Smooth muscle cell (in vitro differentiated cells): ENCODE measurements around the gene F8. TPM values are rescaled to one million over a fixed set of nuclear protein-coding genes. Genes with fewer than 3 reads are reported as not detected.
A peak's percentile ranks its signal among the peaks of the same experiment; 100 is the strongest.

Experiments used
- DNase-seq: peaks from one replicate; lab custom pipeline; 2025; ENCODE audit not compliant: unreplicated experiment; lab: John Stamatoyannopoulos, UW
- H2AFZ ChIP-seq: fragments of 200-600 bp; sonication (generic); 2 replicates; pipeline ENCODE4 v1.6.0; 2016; ENCODE audit warnings: antibody characterized with exemption, low read depth, mild to moderate bottlenecking
- H3F3A ChIP-seq: fragments of 200-600 bp; sonication (generic); 2 replicates; pipeline ENCODE4 v1.6.0; 2017; ENCODE audit warnings: antibody characterized with exemption, low read depth
- H3K27ac ChIP-seq: fragments of 200-600 bp; sonication (generic); 2 replicates; pipeline ENCODE4 v1.5.1; 2016; ENCODE audit warnings: low read depth, mild to moderate bottlenecking
- H3K27me3 ChIP-seq: fragments of 200-600 bp; sonication (generic); 2 replicates; pipeline ENCODE4 v1.6.1; 2016; ENCODE audit warnings: low read depth, mild to moderate bottlenecking
- H3K36me3 ChIP-seq: fragments of 200-600 bp; sonication (generic); 2 replicates; pipeline ENCODE4 v1.5.1; 2016; ENCODE audit warnings: low read depth
- H3K4me1 ChIP-seq: fragments of 200-600 bp; sonication (generic); 2 replicates; pipeline ENCODE4 v1.5.1; 2016; ENCODE audit warnings: low read depth
- H3K4me2 ChIP-seq: fragments of 200-600 bp; sonication (generic); 2 replicates; pipeline ENCODE4 v1.6.0; 2016; ENCODE audit warnings: mild to moderate bottlenecking
- H3K4me3 ChIP-seq: fragments of 200-600 bp; sonication (generic); 2 replicates; pipeline ENCODE4 v1.5.1; 2016; ENCODE audit warnings: mild to moderate bottlenecking
- H3K79me2 ChIP-seq: fragments of 200-600 bp; sonication (generic); 2 replicates; pipeline ENCODE4 v1.6.0; 2016; ENCODE audit warnings: low read depth, mild to moderate bottlenecking
- H3K9ac ChIP-seq: fragments of 200-600 bp; sonication (generic); 2 replicates; pipeline ENCODE4 v1.6.0; 2016; ENCODE audit warnings: low read depth
- H3K9me3 ChIP-seq: fragments of 200-600 bp; sonication (generic); replicated peaks from 2 replicates; pipeline ENCODE4 v1.5.1; 2016; ENCODE audit warnings: low read depth
- H4K20me1 ChIP-seq: fragments of 200-600 bp; sonication (generic); 2 replicates; pipeline ENCODE4 v1.6.0; 2016; ENCODE audit warnings: low read depth
- WGBS: methylation state at CpG from one replicate; pipeline ENCODE4 v1.1.7; 2016; ENCODE audit warnings: low lambda C conversion rate; 5-methylcytosine and 5-hydroxymethylcytosine counted together
- polyA plus RNA-seq: library from polyadenylated mRNA; unstranded; fragments of >200 nt; fragmentation: Nextera tagmentation; extraction: Ambion mirVana; gene quantifications from 2 replicates; pipeline ENCODE4 v1.2.1, GENCODE V29; 2016
- total RNA-seq: library from RNA; depleted of rRNA; stranded (reverse); fragments of >200 nt; gene quantifications from 2 replicates; pipeline ENCODE4 v1.2.3, GENCODE V29; 2014
- TF ChIP-seq, protein P1 (sequence below): fragments of 200-600 bp; sonication (generic); IDR thresholded peaks from 2 replicates; pipeline ENCODE4 v1.5.1; 2017; ENCODE audit warnings: borderline replicate concordance, mild to moderate bottlenecking, antibody characterized with exemption; ENCODE audit not compliant: insufficient read depth, poor library complexity, severe bottlenecking

The F8 gene
- 2.2 and 3.3 TPM in 2 replicates for total RNA-seq
- polyA plus RNA-seq, result 0.79 and 1.9 TPM in 2 replicates

DNA sequence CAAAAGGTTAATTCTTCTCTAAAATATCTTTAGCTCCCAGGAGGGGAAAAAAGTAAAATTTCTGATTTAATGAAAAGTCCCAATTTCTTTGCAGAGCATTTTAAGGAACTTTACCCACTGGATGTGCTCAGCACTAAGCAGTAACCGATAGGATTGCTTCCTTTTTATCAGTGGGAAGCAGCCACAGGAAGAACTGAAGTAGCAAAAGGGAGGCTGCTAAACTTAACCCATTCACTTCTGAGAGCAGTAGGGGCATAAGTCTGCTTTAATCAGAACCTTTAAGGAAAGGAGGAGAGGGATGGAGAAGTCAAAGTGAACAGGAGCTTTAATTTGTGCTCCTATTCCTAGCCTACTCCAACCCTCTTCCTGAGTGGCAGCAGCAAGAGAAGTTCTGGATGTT, at the start of gene F8:
TSS of gene F8 (minus strand) at position 139 of the 400 bp plus-strand sequence. CDS start 171 bp downstream, outside the sequence.
- 28% methylated on average over 1 of the region's 1 CpG for WGBS
- Histone ChIP-seq H3K27me3 (no peaks in the 10 kb centered on the region), H3K4me3 (no peak within 1 kb of the TSS)

DNA sequence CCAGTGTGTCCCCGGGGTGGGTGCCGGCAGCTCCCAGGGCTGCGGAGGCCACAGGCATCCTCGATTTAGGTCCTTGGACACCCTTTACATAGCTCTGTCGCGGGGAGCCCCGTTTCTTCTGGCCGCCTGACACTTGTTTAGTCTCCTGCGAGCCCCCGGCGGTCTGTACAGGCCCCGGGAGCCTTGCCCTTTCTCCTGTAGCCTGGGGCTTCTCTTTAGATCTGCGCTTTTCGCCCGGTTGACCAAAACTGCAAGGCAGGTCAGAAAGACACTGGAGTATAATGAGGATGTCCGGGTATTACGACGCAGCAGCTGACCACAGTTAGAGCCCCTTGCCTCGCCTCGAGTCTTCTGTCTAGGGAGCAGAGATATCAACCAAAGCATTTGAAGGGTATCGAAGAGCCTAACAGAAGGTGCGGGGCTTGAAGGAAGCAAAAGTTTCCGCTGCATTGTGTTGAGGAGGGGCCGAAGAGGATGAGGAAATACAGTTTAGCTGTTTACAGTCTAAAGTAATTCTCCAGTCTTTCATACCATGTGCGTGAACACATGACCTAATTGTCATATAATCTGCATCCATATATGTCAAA, 49.3 kb upstream of the F8 start:
- TF ChIP-seq, protein P1, sequence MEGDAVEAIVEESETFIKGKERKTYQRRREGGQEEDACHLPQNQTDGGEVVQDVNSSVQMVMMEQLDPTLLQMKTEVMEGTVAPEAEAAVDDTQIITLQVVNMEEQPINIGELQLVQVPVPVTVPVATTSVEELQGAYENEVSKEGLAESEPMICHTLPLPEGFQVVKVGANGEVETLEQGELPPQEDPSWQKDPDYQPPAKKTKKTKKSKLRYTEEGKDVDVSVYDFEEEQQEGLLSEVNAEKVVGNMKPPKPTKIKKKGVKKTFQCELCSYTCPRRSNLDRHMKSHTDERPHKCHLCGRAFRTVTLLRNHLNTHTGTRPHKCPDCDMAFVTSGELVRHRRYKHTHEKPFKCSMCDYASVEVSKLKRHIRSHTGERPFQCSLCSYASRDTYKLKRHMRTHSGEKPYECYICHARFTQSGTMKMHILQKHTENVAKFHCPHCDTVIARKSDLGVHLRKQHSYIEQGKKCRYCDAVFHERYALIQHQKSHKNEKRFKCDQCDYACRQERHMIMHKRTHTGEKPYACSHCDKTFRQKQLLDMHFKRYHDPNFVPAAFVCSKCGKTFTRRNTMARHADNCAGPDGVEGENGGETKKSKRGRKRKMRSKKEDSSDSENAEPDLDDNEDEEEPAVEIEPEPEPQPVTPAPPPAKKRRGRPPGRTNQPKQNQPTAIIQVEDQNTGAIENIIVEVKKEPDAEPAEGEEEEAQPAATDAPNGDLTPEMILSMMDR, result no peak
- no peaks in the 10 kb centered on the region for H3F3A ChIP-seq
- peaks cover 10% of the 10 kb centered on the region for H3K79me2 ChIP-seq
- H3K27me3 ChIP-seq, result no peaks in the 10 kb centered on the region
- 49% methylated on average over 25 of the region's 25 CpGs for WGBS
- peak overlapping the region; percentile 78 for H2AFZ ChIP-seq
- DNase-seq, result no peak
- no peaks in the 10 kb centered on the region for H3K4me1 ChIP-seq
- no peaks in the 10 kb centered on the region for H3K36me3 ChIP-seq
- H4K20me1 ChIP-seq, result no peaks in the 10 kb centered on the region
- no peaks in the 10 kb centered on the region for H3K9me3 ChIP-seq
- H3K9ac ChIP-seq, result no peak overlapping the region
- H3K4me2 ChIP-seq, result peak overlapping the region; percentile 80
- H3K4me3 ChIP-seq, result peak overlapping the region; percentile 68
- peak overlapping the region; percentile 17 for H3K27ac ChIP-seq

More for the DNA sequence above, at the start of gene F8:
- TF ChIP-seq, protein P1, result no peak
- Histone ChIP-seq H3K79me2 (no peaks in the 10 kb centered on the region), H3K4me1 (no peaks in the 10 kb centered on the region), H3F3A (peaks cover 3% of the 10 kb centered on the region), H2AFZ (no peak within 1 kb of the TSS), H3K4me2 (no peak within 1 kb of the TSS), H3K27ac (no peak within 1 kb of the TSS), H4K20me1 (no peaks in the 10 kb centered on the region), H3K9ac (no peak within 1 kb of the TSS), H3K9me3 (no peaks in the 10 kb centered on the region), H3K36me3 (no peaks in the 10 kb centered on the region)
- DNase-seq, result no peak

DNA sequence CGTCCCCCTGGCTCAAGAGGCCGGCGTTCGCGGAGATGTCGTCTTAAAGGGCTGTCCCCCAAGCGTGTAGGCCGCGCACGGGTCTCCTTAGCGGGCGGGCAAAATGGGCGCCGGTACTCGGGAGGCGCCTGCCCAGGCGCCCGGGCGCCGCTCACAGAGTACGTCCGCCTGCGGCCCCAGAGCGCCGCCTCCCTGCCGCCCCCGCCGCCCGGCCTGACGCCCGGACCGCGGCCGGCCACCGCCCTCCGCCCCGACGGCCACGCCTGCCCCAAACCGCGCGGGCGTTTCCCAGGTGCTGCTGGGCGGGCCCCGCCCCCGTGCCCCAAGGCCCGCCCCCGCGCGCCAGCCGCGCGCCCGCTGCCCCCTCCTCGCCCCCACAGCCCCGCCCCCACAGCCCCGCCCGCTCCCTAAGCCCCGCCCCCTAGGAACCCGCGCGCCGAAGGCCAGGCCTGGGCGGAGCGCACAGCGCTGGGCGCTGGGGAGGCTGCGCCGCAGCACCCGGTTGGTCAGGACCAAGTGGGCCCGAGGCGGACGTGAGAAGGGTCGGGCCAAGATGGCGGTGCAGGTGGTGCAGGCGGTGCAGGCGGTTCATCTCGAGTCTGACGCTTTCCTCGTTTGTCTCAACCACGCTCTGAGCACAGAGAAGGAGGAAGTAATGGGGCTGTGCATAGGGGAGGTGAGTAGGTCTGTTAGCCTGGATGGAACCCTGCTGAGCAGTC, 48.6 kb upstream of the F8 start, which contains the start of the genes BRCC3, CMC4 and MTCP1:
TSS of gene BRCC3 (plus strand) at position 534 of the 719 bp plus-strand sequence. CDS start at position 554, 20 bp downstream.
TSS of gene CMC4 (minus strand) at position 162 of the 719 bp plus-strand sequence. CDS start 7,113 bp downstream, outside the sequence.
TSS of gene MTCP1 (minus strand) at position 162 of the 719 bp plus-strand sequence. CDS start 5,126 bp downstream, outside the sequence.
- Histone ChIP-seq H3K9me3 (no peaks in the 10 kb centered on the region), H3F3A (no peaks in the 10 kb centered on the region), H3K4me3 (peak within 1 kb of the TSS; percentile 68), H3K27me3 (no peaks in the 10 kb centered on the region), H4K20me1 (no peaks in the 10 kb centered on the region), H3K79me2 (peaks cover 10% of the 10 kb centered on the region), H2AFZ (peak within 1 kb of the TSS; percentile 78), H3K9ac (peak within 1 kb of the TSS; percentile 81), H3K27ac (peak within 1 kb of the TSS; percentile 81), H3K4me2 (peak within 1 kb of the TSS; percentile 86), H3K4me1 (no peaks in the 10 kb centered on the region), H3K36me3 (no peaks in the 10 kb centered on the region)
- WGBS, result 30% methylated on average over 28 of the region's 81 CpGs
- peak; percentile 37 for DNase-seq
- TF ChIP-seq, protein P1, result no peak
